Measurements from ENCODE around the gene ROCK2.

ROCK2 gene

DNA sequence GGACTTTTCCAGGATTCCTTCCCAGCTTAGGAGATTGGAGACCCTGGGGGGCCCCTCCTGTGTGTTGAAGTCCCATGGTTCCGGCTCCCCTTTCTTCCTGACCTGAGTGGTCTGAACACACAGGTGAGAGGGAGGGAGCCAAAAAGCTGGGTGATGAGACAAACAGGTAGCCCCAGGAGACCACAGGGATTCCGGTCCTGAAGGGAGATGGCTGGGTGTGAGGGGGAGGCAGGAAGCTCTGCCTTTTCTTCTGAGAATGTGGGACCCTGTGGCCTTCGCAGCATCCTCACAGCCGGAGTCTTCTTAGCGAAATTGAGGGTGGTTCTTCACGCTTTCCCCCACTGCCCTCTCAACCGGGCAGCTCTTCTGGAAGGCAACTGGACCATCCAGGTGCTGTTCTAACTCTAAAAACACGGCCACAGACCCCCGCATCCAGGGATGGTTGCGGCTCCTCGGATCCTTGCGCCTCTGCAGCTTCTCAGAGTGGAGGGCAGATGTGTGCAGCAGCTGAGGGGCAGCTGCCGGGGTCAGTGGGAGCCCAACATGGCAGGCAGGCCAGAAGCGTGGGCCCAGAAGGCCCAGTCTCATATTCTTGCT, 184.8 kb downstream of the ROCK2 start:
- Histone ChIP-seq H3K9me2 (replicated peaks; ENCODE audit: low read depth, low read length) (no peaks in the 10 kb centered on the region), H2AFZ (ENCODE audit: low read length) (no peak overlapping the region), H3K4me2 (ENCODE audit: low read depth, low read length, poor library complexity, severe bottlenecking) (no peak overlapping the region), H3F3A (ENCODE audit: low read depth) (no peaks in the 10 kb centered on the region), H3K4me3 (ENCODE audit: low read length, poor library complexity, severe bottlenecking) (no peak overlapping the region), H3K4me1 (ENCODE audit: insufficient read depth, low read length, poor library complexity, severe bottlenecking) (peaks cover 7% of the 10 kb centered on the region), H3K27me3 (ENCODE audit: insufficient read depth, low read length, poor library complexity, severe bottlenecking) (no peaks in the 10 kb centered on the region), H3K36me3 (ENCODE audit: insufficient read depth, low read length) (no peaks in the 10 kb centered on the region), H3K79me2 (ENCODE audit: insufficient read depth, low read length) (no peaks in the 10 kb centered on the region), H3K9me3 (ENCODE audit: insufficient read depth, low read depth, low read length) (no peaks in the 10 kb centered on the region), H3K9ac (ENCODE audit: low read depth, low read length, poor library complexity, severe bottlenecking) (no peak overlapping the region), H4K20me1 (ENCODE audit: insufficient read depth, low read length, poor library complexity, severe bottlenecking) (peaks cover 5% of the 10 kb centered on the region)
- TF ChIP-seq, protein P1, sequence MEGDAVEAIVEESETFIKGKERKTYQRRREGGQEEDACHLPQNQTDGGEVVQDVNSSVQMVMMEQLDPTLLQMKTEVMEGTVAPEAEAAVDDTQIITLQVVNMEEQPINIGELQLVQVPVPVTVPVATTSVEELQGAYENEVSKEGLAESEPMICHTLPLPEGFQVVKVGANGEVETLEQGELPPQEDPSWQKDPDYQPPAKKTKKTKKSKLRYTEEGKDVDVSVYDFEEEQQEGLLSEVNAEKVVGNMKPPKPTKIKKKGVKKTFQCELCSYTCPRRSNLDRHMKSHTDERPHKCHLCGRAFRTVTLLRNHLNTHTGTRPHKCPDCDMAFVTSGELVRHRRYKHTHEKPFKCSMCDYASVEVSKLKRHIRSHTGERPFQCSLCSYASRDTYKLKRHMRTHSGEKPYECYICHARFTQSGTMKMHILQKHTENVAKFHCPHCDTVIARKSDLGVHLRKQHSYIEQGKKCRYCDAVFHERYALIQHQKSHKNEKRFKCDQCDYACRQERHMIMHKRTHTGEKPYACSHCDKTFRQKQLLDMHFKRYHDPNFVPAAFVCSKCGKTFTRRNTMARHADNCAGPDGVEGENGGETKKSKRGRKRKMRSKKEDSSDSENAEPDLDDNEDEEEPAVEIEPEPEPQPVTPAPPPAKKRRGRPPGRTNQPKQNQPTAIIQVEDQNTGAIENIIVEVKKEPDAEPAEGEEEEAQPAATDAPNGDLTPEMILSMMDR (conservative IDR thresholded peaks at IDR 0.05; ENCODE audit: low read length), result no peak
- no peak for TF ChIP-seq EZH2phosphoT487 (IDR thresholded peaks at IDR 0.05; ENCODE audit: borderline replicate concordance)

DNA sequence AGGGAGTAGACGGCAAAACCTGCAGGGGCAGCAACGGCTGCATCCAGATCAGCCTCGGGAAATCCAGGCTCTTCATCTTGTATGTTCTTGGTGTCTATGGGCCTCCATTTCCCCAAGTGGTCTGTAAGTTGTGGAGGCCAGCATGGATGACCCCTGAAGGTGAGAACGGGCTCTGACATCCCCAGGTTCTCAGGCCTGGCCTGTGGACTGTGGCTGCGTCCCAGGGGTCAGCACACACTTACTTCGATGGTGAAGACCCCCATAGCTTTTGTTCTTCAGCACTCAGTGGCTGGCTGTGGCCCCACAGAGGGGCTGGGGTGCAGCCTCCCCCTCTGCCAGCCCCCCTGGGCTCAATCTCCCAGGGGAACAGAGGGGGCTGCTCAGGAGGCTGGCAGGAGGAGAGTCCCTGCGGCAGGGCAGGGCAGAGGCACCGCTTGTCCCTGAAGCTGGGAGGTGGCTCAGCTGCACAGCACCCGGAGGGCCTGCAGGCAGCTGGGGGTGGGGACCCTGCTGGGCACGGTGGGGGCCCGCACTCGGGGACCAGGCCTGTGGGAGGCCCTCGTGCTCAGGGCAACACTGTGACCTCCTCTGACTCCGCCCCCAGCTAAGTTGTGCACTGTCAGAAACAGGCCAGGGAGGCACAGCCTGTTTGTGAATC, 185.4 kb downstream of the ROCK2 start:
- no peak overlapping the region for H3K4me2 ChIP-seq (ENCODE audit: low read depth, low read length, poor library complexity, severe bottlenecking)
- no peaks in the 10 kb centered on the region for H3K9me2 ChIP-seq (replicated peaks; ENCODE audit: low read depth, low read length)
- no peaks in the 10 kb centered on the region for H3F3A ChIP-seq (ENCODE audit: low read depth)
- peaks cover 5% of the 10 kb centered on the region for H4K20me1 ChIP-seq (ENCODE audit: insufficient read depth, low read length, poor library complexity, severe bottlenecking)
- no peak overlapping the region for H2AFZ ChIP-seq (ENCODE audit: low read length)
- peaks cover 10% of the 10 kb centered on the region for H3K4me1 ChIP-seq (ENCODE audit: insufficient read depth, low read length, poor library complexity, severe bottlenecking)
- H3K79me2 ChIP-seq (ENCODE audit: insufficient read depth, low read length), result no peaks in the 10 kb centered on the region
- H3K36me3 ChIP-seq (ENCODE audit: insufficient read depth, low read length), result no peaks in the 10 kb centered on the region
- H3K9me3 ChIP-seq (ENCODE audit: insufficient read depth, low read depth, low read length), result no peaks in the 10 kb centered on the region
- no peak overlapping the region for H3K9ac ChIP-seq (ENCODE audit: low read depth, low read length, poor library complexity, severe bottlenecking)
- TF ChIP-seq, protein P1 (conservative IDR thresholded peaks at IDR 0.05; ENCODE audit: low read length), result no peak
- no peak for TF ChIP-seq EZH2phosphoT487 (IDR thresholded peaks at IDR 0.05; ENCODE audit: borderline replicate concordance)
- H3K27me3 ChIP-seq (ENCODE audit: insufficient read depth, low read length, poor library complexity, severe bottlenecking), result no peaks in the 10 kb centered on the region
- no peak overlapping the region for H3K4me3 ChIP-seq (ENCODE audit: low read length, poor library complexity, severe bottlenecking)

DNA sequence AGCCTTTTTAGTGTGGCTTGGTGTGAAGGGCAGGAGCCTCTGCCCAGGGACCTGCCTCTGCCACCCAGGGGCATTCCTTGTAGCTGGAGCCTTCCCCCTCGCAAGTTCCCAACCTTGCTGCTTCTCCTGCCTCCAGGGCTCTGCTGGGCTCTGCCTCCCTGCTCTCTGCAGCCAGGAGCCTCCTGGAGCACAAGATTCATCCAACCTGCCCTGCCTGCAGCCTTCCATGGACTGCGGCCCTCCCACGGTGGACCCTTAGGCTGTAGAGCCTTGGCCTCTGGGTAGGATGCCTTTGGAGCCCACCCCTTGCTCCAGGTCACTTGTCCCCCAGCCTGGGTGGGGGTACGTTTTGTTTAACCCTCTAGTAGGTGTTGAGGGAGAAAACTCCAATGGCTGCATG, 186.7 kb downstream of the ROCK2 start:
- Histone ChIP-seq H3K9me2 (replicated peaks; ENCODE audit: low read depth, low read length) (no peaks in the 10 kb centered on the region), H3F3A (ENCODE audit: low read depth) (no peaks in the 10 kb centered on the region), H3K36me3 (ENCODE audit: insufficient read depth, low read length) (no peaks in the 10 kb centered on the region), H3K4me3 (ENCODE audit: low read length, poor library complexity, severe bottlenecking) (no peak overlapping the region), H3K4me1 (ENCODE audit: insufficient read depth, low read length, poor library complexity, severe bottlenecking) (peaks cover 10% of the 10 kb centered on the region), H3K9ac (ENCODE audit: low read depth, low read length, poor library complexity, severe bottlenecking) (no peak overlapping the region), H3K79me2 (ENCODE audit: insufficient read depth, low read length) (no peaks in the 10 kb centered on the region), H3K27me3 (ENCODE audit: insufficient read depth, low read length, poor library complexity, severe bottlenecking) (no peaks in the 10 kb centered on the region), H2AFZ (ENCODE audit: low read length) (no peak overlapping the region), H3K9me3 (ENCODE audit: insufficient read depth, low read depth, low read length) (no peaks in the 10 kb centered on the region), H4K20me1 (ENCODE audit: insufficient read depth, low read length, poor library complexity, severe bottlenecking) (peaks cover 5% of the 10 kb centered on the region), H3K4me2 (ENCODE audit: low read depth, low read length, poor library complexity, severe bottlenecking) (no peak overlapping the region)
- TF ChIP-seq EZH2phosphoT487 (IDR thresholded peaks at IDR 0.05; ENCODE audit: borderline replicate concordance), result no peak
- TF ChIP-seq, protein P1 (conservative IDR thresholded peaks at IDR 0.05; ENCODE audit: low read length), result no peak

All from Loucy (cell line).